GM12864 (cell line): ENCODE measurements around the gene SNX8.

Experiments used
- DNase-seq: peaks from one replicate; pipeline ENCODE4 v3.0.0-alpha.2; 2011; ENCODE audit warnings: low read depth
- H3K4me3 ChIP-seq: 2 replicates; pipeline ENCODE4 v1.5.1; 2011; ENCODE audit warnings: mild to moderate bottlenecking, low read depth, low read length, control low read depth
- TF ChIP-seq, protein P1 (sequence below): IDR thresholded peaks from 2 replicates; pipeline ENCODE4 v1.5.1; 2011; ENCODE audit warnings: low read depth, mild to moderate bottlenecking, moderate library complexity, low read length, control low read depth, inconsistent platforms; ENCODE audit errors: missing control alignments

Gene SNX8

DNA sequence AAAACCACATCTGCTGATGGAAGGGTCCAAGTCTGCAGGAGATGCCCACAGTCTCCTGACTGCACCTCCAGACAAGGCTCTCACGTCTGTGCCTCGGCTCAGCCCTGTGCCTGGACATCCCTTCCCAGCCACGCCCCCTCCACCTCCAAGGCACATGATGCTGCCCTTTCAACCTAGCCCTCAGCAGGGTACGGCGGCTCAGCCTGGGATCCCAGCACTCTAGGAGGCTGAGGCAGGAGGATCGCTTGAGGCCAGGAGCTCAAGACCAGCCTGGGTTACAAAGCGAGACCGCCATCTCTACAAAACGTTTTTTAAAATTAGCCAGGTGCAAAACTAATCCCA, 95.8 kb downstream of the SNX8 start:
- TF ChIP-seq, protein P1, sequence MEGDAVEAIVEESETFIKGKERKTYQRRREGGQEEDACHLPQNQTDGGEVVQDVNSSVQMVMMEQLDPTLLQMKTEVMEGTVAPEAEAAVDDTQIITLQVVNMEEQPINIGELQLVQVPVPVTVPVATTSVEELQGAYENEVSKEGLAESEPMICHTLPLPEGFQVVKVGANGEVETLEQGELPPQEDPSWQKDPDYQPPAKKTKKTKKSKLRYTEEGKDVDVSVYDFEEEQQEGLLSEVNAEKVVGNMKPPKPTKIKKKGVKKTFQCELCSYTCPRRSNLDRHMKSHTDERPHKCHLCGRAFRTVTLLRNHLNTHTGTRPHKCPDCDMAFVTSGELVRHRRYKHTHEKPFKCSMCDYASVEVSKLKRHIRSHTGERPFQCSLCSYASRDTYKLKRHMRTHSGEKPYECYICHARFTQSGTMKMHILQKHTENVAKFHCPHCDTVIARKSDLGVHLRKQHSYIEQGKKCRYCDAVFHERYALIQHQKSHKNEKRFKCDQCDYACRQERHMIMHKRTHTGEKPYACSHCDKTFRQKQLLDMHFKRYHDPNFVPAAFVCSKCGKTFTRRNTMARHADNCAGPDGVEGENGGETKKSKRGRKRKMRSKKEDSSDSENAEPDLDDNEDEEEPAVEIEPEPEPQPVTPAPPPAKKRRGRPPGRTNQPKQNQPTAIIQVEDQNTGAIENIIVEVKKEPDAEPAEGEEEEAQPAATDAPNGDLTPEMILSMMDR = no peak
- no peak overlapping the region for H3K4me3 ChIP-seq
- DNase-seq = no peak

- TF ChIP-seq, protein P1 = no peak
- H3K4me3 ChIP-seq = no peak overlapping the region
- no peak for DNase-seq
Measured at GRCh38 chr7:2217716-2218443, 96.4 kb downstream of the SNX8 start.

GRCh38 chr7:2217206-2217605, 97.0 kb downstream of the SNX8 start:
- TF ChIP-seq, protein P1 = no peak

GRCh38 chr7:2215851-2216250, 98.4 kb downstream of the SNX8 start:
- TF ChIP-seq, protein P1 = no peak
- DNase-seq = no peak
- H3K4me3 ChIP-seq = no peak overlapping the region

More at GRCh38 chr7:2217206-2217605, 97.0 kb downstream of the SNX8 start:
- no peak overlapping the region for H3K4me3 ChIP-seq
- DNase-seq = no peak

- H3K4me3 ChIP-seq = no peak overlapping the region
- TF ChIP-seq, protein P1 = no peak
- no peak for DNase-seq
Measured at GRCh38 chr7:2214636-2215035, 99.6 kb downstream of the SNX8 start.

DNA sequence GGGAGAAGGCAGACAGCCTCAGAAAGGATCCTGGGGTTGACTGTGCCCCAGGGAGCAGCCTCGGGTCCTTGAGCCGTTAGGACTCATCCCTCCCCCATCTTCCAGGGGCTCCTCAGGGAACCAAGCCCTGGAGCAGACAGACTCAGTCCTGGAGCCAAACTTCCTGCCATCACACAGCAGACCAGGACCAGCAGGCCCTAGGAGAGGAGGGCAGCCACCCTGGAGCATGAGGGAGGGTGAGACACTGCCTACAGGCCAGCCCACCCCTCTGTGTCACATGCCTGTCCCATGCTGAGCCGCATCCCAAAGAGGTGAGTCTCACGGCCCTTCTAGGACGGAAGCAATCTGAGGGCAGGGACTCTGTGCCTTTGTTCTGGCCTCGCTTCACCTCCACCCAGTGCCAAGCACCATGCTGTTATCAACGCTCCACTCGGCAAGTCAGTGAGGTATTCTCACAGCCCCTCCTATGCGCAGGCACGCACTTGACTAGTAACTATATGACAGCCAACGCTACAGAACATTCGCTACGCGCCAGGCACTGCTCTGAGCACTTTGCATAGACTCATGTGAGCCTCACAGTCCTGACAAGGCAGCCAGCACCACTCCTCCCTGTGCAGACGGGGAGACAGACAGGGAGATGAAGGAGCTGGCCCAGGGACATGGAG, 100.6 kb downstream of the SNX8 start:
- no peak for DNase-seq
- H3K4me3 ChIP-seq = no peak overlapping the region
- TF ChIP-seq, protein P1 = no peak

GRCh38 chr7:2212906-2213305, 101.3 kb downstream of the SNX8 start:
- H3K4me3 ChIP-seq = no peak overlapping the region
- TF ChIP-seq, protein P1 = no peak
- no peak for DNase-seq
